Cardiac muscle cell (in vitro differentiated cells and primary cell): ENCODE data around the gene GAA. TPM values are rescaled to one million over a fixed set of nuclear protein-coding genes. Genes with fewer than 3 reads are reported as not detected.

Experiments used
- DNase-seq, 2 donors: peaks; one replicate each; pipeline versions ENCODE4 v3.0.0 to v3.0.0-alpha.2; 2010 to 2017; ENCODE audit warnings: low read depth in 1 of 2, low spot score in 1 of 2
- H3K27ac ChIP-seq: fragments of 200-600 bp; sonication (generic); 2 replicates; pipeline ENCODE4 v1.5.1; 2016
- H3K27me3 ChIP-seq: fragments of 200-600 bp; sonication (generic); 2 replicates; pipeline ENCODE4 v1.6.0; 2016; ENCODE audit warnings: control low read depth
- H3K36me3 ChIP-seq: fragments of 200-600 bp; sonication (generic); 2 replicates; pipeline ENCODE4 v1.5.1; 2016; ENCODE audit warnings: control low read depth
- H3K4me1 ChIP-seq: fragments of 200-600 bp; sonication (generic); 2 replicates; pipeline ENCODE4 v1.8.1; 2017; ENCODE audit warnings: low read depth, mild to moderate bottlenecking, mixed run types
- H3K4me3 ChIP-seq: fragments of 200-600 bp; sonication (generic); 2 replicates; pipeline ENCODE4 v1.5.1; 2016; ENCODE audit warnings: mild to moderate bottlenecking
- H3K9me3 ChIP-seq: fragments of 200-600 bp; sonication (generic); 2 replicates; pipeline ENCODE4 v1.5.1; 2017; ENCODE audit warnings: low read depth, mild to moderate bottlenecking, control low read depth
- polyA plus RNA-seq: library from polyadenylated mRNA; unstranded; fragments of >200 nt; fragmentation: Nextera tagmentation; extraction: Ambion mirVana; gene quantifications from 2 replicates; pipeline ENCODE4 v1.2.1, GENCODE V29; 2016
- total RNA-seq: library from RNA; depleted of rRNA; stranded (reverse); fragments of >200 nt; gene quantifications from 2 replicates; pipeline ENCODE4 v1.2.3, GENCODE V29; 2016
- TF ChIP-seq, protein P1 (sequence below): IDR thresholded peaks from 2 replicates; pipeline ENCODE4 v1.5.1; 2012; ENCODE audit warnings: low read depth, mild to moderate bottlenecking, low read length

GAA gene
- total and polyA plus RNA-seq, 2 experiments from 2014 or later, result 72.7 to 150 TPM

- TF ChIP-seq, protein P1, sequence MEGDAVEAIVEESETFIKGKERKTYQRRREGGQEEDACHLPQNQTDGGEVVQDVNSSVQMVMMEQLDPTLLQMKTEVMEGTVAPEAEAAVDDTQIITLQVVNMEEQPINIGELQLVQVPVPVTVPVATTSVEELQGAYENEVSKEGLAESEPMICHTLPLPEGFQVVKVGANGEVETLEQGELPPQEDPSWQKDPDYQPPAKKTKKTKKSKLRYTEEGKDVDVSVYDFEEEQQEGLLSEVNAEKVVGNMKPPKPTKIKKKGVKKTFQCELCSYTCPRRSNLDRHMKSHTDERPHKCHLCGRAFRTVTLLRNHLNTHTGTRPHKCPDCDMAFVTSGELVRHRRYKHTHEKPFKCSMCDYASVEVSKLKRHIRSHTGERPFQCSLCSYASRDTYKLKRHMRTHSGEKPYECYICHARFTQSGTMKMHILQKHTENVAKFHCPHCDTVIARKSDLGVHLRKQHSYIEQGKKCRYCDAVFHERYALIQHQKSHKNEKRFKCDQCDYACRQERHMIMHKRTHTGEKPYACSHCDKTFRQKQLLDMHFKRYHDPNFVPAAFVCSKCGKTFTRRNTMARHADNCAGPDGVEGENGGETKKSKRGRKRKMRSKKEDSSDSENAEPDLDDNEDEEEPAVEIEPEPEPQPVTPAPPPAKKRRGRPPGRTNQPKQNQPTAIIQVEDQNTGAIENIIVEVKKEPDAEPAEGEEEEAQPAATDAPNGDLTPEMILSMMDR, result no peak
- Histone ChIP-seq H3K4me1 (peaks cover 8% of the 10 kb centered on the region), H3K36me3 (no peaks in the 10 kb centered on the region), H3K27ac (no peak overlapping the region), H3K4me3 (no peak overlapping the region), H3K27me3 (no peaks in the 10 kb centered on the region), H3K9me3 (no peaks in the 10 kb centered on the region)
- DNase-seq, result no peak
These were observed 5.4 kb downstream of the GAA start for GRCh38 chr17:80106751-80107150.

DNA sequence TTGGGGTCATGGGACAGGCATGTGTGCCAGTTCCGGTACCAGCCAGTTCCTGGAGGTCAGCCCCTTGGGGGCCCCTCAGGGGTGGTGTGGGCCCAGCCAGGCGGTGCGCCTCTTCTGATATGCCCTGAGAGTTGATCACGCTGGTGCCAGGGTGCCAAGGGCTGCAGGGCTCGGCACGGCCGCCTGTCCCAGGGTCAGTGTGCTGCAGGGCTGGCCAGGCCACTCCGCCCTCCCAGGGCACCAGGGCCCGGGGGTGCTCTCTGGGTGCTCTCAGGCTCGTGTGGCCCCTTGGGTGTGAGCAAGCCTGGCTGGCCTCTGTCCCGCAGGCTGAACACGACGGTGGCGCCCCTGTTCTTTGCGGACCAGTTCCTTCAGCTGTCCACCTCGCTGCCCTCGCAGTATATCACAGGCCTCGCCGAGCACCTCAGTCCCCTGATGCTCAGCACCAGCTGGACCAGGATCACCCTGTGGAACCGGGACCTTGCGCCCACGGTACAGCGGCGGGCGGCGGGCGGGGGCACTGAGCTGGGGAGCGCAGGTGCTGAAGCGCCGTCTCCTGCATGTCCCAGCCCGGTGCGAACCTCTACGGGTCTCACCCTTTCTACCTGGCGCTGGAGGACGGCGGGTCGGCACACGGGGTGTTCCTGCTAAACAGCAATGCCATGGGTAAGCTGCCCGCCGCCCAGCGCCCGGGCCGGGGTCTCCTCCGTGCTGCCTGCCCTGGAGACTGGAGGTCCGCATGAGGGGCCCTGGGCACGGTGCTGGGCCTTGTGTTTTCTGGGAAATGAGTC is 6.0 kb downstream of the GAA start:
- Histone ChIP-seq H3K4me3 (no peak overlapping the region), H3K27me3 (no peaks in the 10 kb centered on the region), H3K36me3 (no peaks in the 10 kb centered on the region), H3K4me1 (peaks cover 8% of the 10 kb centered on the region), H3K9me3 (no peaks in the 10 kb centered on the region), H3K27ac (no peak overlapping the region)
- DNase-seq, result no peak
- TF ChIP-seq, protein P1, result no peak

DNA sequence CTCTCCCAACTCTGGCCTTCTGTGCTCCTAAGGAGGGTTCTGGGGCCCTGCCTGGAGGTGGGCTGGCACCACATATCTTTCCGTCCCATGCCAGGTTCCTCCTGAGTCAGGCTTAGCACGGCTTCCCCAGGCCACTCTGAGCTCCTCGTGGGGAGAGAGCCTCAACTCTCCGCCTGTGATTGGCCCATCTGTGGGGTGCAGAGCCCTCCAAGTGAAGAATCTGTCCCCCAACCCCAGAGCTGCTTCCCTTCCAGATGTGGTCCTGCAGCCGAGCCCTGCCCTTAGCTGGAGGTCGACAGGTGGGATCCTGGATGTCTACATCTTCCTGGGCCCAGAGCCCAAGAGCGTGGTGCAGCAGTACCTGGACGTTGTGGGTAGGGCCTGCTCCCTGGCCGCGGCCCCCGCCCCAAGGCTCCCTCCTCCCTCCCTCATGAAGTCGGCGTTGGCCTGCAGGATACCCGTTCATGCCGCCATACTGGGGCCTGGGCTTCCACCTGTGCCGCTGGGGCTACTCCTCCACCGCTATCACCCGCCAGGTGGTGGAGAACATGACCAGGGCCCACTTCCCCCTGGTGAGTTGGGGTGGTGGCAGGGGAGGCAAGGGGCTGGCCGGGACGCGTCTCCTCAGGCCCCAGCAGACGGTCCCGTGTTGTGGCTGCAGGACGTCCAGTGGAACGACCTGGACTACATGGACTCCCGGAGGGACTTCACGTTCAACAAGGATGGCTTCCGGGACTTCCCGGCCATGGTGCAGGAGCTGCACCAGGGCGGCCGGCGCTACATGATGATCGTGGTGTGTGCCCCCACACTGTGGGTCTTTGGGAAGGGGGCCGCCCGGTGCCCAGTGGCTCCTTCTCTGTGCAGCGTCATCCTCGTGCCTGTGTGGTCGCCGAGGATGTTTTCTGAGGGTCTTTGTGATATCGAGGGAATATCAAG is 6.9 kb downstream of the GAA start:
- no peaks in the 10 kb centered on the region for H3K27me3 ChIP-seq
- H3K36me3 ChIP-seq, result no peaks in the 10 kb centered on the region
- H3K4me1 ChIP-seq, result peaks cover 8% of the 10 kb centered on the region
- TF ChIP-seq, protein P1, result no peak
- H3K9me3 ChIP-seq, result no peaks in the 10 kb centered on the region
- no peak overlapping the region for H3K27ac ChIP-seq
- DNase-seq, result no peak
- H3K4me3 ChIP-seq, result no peak overlapping the region

DNA sequence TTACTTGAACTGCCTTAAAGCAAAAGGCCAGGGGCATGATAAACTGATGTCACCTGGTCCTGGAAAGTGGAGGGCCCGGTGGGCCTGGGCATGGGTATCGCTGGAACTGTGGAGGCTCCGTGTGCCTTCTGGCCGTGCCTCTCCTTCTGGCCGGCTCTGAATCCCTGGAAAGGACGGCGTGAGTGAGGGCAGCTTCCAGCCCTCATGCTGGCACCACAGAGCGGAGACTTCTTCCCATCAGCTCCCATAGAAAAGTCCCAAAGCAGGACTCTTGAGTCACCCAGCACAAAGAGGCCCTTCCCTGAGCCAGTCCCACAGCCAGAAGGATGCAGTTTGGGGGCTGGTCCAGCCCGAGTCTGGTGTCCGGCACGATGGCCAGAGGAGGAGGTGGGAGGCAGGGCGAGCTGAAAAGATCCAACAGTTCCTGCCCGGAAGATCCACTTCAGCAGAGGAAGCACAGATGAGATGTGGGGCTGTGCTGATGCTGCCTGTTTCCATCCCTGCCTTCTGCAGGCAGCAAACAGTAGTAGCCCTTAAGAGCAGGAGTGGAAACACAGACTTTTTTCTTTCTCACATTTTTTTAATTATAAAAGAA is 7.8 kb downstream of the GAA start:
- TF ChIP-seq, protein P1, result no peak
- no peak for DNase-seq
- Histone ChIP-seq H3K27me3 (no peaks in the 10 kb centered on the region), H3K36me3 (no peaks in the 10 kb centered on the region), H3K4me1 (peaks cover 8% of the 10 kb centered on the region), H3K27ac (no peak overlapping the region), H3K4me3 (no peak overlapping the region), H3K9me3 (no peaks in the 10 kb centered on the region)

- Histone ChIP-seq H3K4me3 (no peak overlapping the region), H3K9me3 (no peaks in the 10 kb centered on the region), H3K4me1 (peaks cover under 1% of the 10 kb centered on the region), H3K27ac (no peak overlapping the region), H3K36me3 (no peaks in the 10 kb centered on the region), H3K27me3 (no peaks in the 10 kb centered on the region)
- no peak for DNase-seq
- TF ChIP-seq, protein P1, result no peak
These were observed 8.5 kb downstream of the GAA start for GRCh38 chr17:80109713-80110446.
